Inferior parietal cortex (tissue), 1 donor: ENCODE data around the gene DECR2.
A peak's percentile ranks its signal among the peaks of the same experiment; 100 is the strongest.
"Not testable (repeated sequence)": the region's sequence is repeated elsewhere in the genome, so short reads cannot be mapped to it uniquely, and the experiment has no call there.

Experiments
- DNase-seq: peaks from one replicate; pipeline ENCODE4 v3.0.0-alpha.2; 2016; ENCODE audit errors: extremely low spot score

Gene DECR2

GRCh38 chr16:379183-379960 is 22.3 kb upstream of the DECR2 start:
- no peak for DNase-seq

GRCh38 chr16:379961-380761 is 21.5 kb upstream of the DECR2 start:
- no peak for DNase-seq

- DNase-seq, result no peak
These were observed 21.0 kb upstream of the DECR2 start for GRCh38 chr16:380762-381011.

- no peak for DNase-seq
These were observed 20.5 kb upstream of the DECR2 start for GRCh38 chr16:381012-381788.

- peak; percentile 49 for DNase-seq
These were observed 19.6 kb upstream of the DECR2 start, which contains the start of gene PGAP6 for GRCh38 chr16:381789-382717. Gene PGAP6 (minus strand): TSS chr16:381978. CDS start chr16:381821, 157 bp downstream.

- DNase-seq, result no peak
These were observed 18.2 kb upstream of the DECR2 start for GRCh38 chr16:383326-384051.

- no peak for DNase-seq
These were observed 15.0 kb upstream of the DECR2 start for GRCh38 chr16:386641-387156.

GRCh38 chr16:387761-388666 is 13.7 kb upstream of the DECR2 start:
- not testable (repeated sequence) for DNase-seq

GRCh38 chr16:389352-389751 is 12.3 kb upstream of the DECR2 start:
- no peak for DNase-seq

- DNase-seq, result no peak
These were observed 9.8 kb upstream of the DECR2 start for GRCh38 chr16:391885-392335.

- no peak for DNase-seq
These were observed 9.1 kb upstream of the DECR2 start for GRCh38 chr16:392450-393030.

- DNase-seq, result no peak
These were observed 5.5 kb upstream of the DECR2 start for GRCh38 chr16:396199-396598.

GRCh38 chr16:396605-397004 is 5.1 kb upstream of the DECR2 start:
- peak; percentile 55 for DNase-seq

- DNase-seq, result no peak
These were observed 4.5 kb upstream of the DECR2 start, which contains the start of gene NME4 for GRCh38 chr16:397135-397661. Gene NME4 (plus strand): TSS chr16:397199. CDS start chr16:397223, 24 bp downstream.

GRCh38 chr16:397736-398332 is 3.9 kb upstream of the DECR2 start:
- no peak for DNase-seq

GRCh38 chr16:398561-399339 is 2.9 kb upstream of the DECR2 start:
- no peak for DNase-seq

- no peak for DNase-seq
These were observed 2.2 kb upstream of the DECR2 start for GRCh38 chr16:399340-400019.
